Measurements from ENCODE around the gene GNPDA1. TPM values are rescaled to one million over a fixed set of nuclear protein-coding genes. Genes with fewer than 3 reads are reported as not detected.

The GNPDA1 gene
- total RNA-seq, 1 donor from 2014 or later, result 30.0 TPM

DNA sequence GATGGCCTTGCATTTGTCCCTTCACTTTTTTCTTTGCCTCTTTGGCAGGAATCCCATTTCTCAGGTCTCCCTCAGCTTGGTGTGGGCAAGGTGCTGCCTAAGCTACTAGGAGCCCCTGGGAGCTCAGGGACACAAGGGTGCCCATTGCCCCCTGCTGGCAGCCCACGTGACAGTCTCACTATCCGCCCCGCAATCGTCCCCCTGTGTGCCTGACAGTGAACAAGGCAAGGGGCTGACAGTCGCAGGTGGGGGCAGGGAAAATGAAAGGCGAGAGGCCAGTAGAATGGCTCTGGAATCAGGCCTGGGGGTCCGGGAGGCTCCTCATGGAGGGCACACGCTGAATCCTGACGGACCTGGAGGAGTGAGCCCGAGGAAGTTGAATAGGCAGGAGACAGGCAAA, 52.8 kb downstream of the GNPDA1 start:
- intact Hi-C loops (cut with micrococcal nuclease), result loop anchor here (1.0 kb wide), 7 partner anchors 9 to 295 kb away; partner anchors contain the start of gene RNF14

DNA sequence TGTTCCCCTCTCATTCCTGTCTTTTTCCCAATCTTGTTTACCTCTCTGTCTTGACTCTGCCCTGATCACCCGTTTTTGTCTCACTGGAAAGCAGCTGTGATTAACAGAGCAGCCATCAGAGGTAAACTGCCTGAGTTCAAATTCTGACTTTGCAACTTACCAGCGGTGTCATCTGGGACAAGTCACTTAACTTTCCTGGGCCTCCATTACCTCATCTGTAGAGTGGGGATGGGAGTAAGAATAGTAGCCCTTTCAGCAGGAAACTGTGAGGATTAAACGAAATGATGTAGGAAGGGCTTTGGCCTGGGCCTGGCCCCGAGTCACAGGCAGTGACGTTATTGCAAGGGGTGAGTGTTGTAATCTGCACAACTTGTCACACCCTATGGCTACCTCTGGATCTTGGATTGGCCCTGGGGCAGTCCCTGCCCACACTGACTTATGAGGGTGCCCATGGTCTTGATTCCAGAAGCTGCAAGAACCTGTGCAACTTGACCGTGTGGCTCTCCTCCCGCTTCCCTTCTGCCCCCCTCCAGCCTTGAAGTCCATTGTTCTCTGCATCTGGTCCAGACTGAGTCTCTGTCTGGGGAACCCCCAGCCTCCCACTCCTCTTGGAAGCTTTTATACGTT, 54.2 kb downstream of the GNPDA1 start:
- intact Hi-C loops (cut with micrococcal nuclease), result no loop called here

DNA sequence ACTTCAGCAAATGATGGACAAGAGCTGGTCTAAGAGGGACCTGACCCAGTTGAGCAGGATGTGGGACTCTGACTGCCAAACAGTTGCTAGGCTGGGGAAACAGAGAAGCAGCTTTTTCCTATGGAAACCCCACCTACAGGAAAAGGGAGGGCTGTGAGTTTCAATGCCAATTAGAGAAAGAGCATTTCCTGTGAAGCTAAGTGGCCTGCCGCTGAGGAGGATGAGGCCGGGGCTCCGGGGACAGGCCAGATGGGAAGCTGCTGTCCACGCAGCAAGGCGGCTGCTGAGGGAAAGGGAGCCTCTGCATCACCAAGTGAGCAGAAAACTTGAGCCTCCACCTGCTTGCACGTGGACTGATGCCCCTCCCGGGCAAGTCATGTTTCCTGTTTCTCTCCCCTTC, 54.7 kb downstream of the GNPDA1 start, which contains the start of gene PCDH12:
Gene PCDH12 (minus strand): TSS at position 90 of the 400 bp plus-strand sequence. CDS start 351 bp downstream, outside the sequence.
- intact Hi-C loops (cut with micrococcal nuclease), result no loop called here

DNA sequence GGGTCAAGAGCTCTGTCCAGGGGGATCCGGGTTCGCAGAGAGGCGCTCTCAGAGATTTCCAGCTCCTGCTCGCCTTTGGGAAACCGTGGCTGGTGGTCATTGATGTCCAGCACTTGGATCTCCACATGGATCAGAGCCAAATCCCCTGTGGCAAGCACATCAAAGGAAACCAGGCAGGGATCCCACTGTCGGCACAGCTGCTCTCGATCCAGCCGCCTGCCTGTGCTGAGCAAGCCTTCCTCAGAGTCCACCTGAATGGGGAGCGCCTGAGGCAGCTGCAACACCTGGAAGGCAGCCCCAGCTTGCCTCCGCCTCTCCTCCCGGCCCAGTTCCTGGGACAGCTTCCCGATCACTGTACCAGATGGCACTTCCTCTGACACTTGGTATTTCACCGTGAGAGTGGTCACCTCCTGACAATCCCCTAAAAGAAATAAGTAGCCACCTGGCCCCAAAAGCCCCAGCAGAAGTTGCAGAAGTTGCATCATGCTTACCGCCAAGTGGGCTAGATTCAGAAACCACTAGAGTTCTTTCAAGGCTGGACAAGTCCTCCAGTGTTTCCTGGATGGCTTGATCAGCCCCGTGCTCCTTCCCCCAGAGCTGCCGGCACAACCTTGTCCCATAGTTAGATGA, 55.3 kb downstream of the GNPDA1 start:
- intact Hi-C loops (cut with micrococcal nuclease), result no loop called here

DNA sequence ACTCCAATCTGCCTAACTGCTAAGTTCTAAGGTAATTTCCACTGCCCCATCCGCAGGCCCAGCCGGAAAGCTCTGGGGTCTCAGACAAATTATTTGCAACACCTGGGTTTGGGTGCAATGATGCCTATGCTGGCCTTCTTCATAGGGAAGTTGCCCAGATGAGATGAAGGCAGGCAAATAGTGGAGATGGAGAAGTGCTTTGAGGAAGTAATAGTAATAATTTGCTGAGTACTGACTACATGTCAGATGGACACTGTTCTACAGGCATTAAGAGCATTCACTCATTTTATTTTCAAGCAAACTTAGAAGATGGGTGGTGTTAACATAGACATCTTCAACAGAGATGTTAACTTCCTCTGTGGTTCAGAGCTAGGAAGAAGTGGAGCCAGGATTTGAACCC, 58.6 kb downstream of the GNPDA1 start:
- intact Hi-C loops (cut with micrococcal nuclease), result no loop called here

DNA sequence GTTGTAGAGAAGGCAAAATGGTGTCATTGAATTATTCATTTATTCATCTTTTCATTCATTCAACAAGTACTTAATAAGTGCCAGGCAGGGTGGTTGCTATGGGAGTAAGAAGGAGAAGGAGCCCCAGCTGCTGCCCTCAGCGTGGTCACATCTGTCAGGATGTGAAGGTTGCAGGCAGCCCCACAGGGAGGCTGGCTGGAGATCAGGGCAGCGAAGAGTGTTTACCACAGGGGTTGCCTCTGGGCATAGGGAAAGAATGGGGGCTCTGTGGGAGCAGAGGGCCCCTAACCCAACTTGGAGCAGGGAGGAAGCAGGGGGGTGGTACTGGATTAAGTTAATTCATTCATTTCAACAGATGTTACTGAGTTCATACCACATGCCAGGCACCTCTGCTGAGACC, 60.8 kb downstream of the GNPDA1 start:
- intact Hi-C loops (cut with micrococcal nuclease), result no loop called here

DNA sequence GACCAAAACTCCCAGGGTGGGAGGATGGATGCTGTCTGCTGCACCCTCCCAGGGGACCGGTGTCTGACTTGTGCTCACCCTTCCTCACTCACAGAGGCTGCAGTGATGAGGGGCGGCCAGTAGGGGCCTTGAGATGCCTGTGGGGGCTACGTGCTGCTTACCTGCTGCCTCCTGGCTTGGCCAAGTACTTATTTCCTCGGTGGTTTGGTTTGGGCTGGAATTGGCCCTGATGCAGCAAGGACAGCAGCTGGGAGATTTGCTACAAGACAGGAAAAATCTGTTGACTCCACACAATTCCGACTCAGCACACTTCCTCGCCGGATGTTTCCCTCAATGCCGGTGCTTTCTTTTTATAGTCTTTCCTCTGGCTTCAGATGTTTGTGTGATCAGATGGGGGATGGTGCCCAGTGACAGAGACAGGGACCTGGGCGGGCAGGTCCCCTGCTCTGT, 61.5 kb downstream of the GNPDA1 start:
- intact Hi-C loops (cut with micrococcal nuclease), result no loop called here

Other genes with a start within 250 kb of the GNPDA1 start
- not detected in 2 replicates for gene PCDH1, start 134.6 kb downstream of the GNPDA1 start, total RNA-seq
- gene DELE1, start 89.2 kb downstream of the GNPDA1 start, total RNA-seq, result 82.5 and 84.0 TPM in 2 replicates
- gene PCDH12, start 54.8 kb downstream of the GNPDA1 start, total RNA-seq, result 0.70 and 1.9 TPM in 2 replicates
- 24.2 and 24.4 TPM in 2 replicates for gene RNF14, start 43.9 kb downstream of the GNPDA1 start, total RNA-seq
- gene NDFIP1, start 95.8 kb upstream of the GNPDA1 start, total RNA-seq, result 57.2 and 58.2 TPM in 2 replicates

Data from T-helper 2 cell treated with Interferon-gamma antibody and Interleukin-4, amounts not matched to agents 100 ng/mL and 5 ng/mL, for 36 hours (primary cell).